Activated CD8-positive, alpha-beta T cell treated with anti-CD3 and anti-CD28 coated beads for 36 hours (primary cell): ENCODE measurements around the gene MAPK8IP1. TPM values are rescaled to one million over a fixed set of nuclear protein-coding genes. Genes with fewer than 3 reads are reported as not detected.

ENCODE experiments used
- ATAC-seq: fragments of 200-7000 bp; cut with Tn5 transposase; one replicate; pipeline ENCODE4 v1.10.0; 2021; ENCODE audit warnings: mild to moderate bottlenecking, moderate library complexity
- CTCF ChIA-PET: fragments of 350-600 bp; sonication (Branson Sonifier 250); formaldehyde crosslinking; loops from one replicate; lab custom pipeline; 2021; ENCODE audit warnings: antibody characterized with exemption; lab: Charles Lee
- POLR2A ChIA-PET: fragments of 350-600 bp; sonication (Branson Sonifier 250); formaldehyde crosslinking; loops from one replicate; lab custom pipeline; 2021; ENCODE audit warnings: antibody characterized with exemption; lab: Charles Lee
- DNase-seq: peaks from one replicate; pipeline ENCODE4 v3.0.0-alpha.2; 2020
- H3K27ac Mint-ChIP-seq: one replicate; pipeline ENCODE4 v1.8.0; 2021; ENCODE audit warnings: mild to moderate bottlenecking, mixed read lengths
- H3K27me3 Mint-ChIP-seq: one replicate; pipeline ENCODE4 v1.8.0; 2021; ENCODE audit warnings: mixed read lengths
- H3K36me3 Mint-ChIP-seq: one replicate; pipeline ENCODE4 v1.8.0; 2021; ENCODE audit warnings: low read depth, mixed read lengths
- H3K4me1 Mint-ChIP-seq: one replicate; pipeline ENCODE4 v1.8.0; 2021; ENCODE audit warnings: low read depth, mixed read lengths
- H3K4me3 Mint-ChIP-seq: one replicate; pipeline ENCODE4 v1.8.0; 2021; ENCODE audit warnings: mild to moderate bottlenecking, moderate library complexity, mixed read lengths
- H3K9me3 Mint-ChIP-seq: one replicate; pipeline ENCODE4 v1.8.0; 2021; ENCODE audit warnings: mixed read lengths
- intact Hi-C: fragments of 100-400 bp; cut with micrococcal nuclease; formaldehyde crosslinking; loops from one replicate; pipeline ENCODE4 v1.10.0; 2022
- total RNA-seq, 2 experiments: library from RNA; stranded (reverse); gene quantifications; one replicate each; pipeline ENCODE4 v1.2.3, GENCODE V29; 2021
- TF ChIP-seq, protein P1 (sequence below): fragments of 200-600 bp; IDR thresholded peaks from one replicate; pipeline ENCODE4 v1.8.0; 2022; ENCODE audit warnings: antibody characterized with exemption, mild to moderate bottlenecking

The MAPK8IP1 gene
- total RNA-seq, 2 experiments from 2014 or later, result 1.4 to 1.8 TPM

- Mint-ChIP-seq H3K4me3 (no peak overlapping the region), H3K4me1 (peaks cover 18% of the 10 kb centered on the region), H3K36me3 (peaks cover 2% of the 10 kb centered on the region), H3K27me3 (no peaks in the 10 kb centered on the region), H3K9me3 (no peaks in the 10 kb centered on the region), H3K27ac (no peak overlapping the region)
- DNase-seq (no peak), ATAC-seq (no peak)
- ChIA-PET POLR2A (interaction anchor here (0.7 kb wide), 1 partner anchor 50 kb away, joined by 3 read pairs; no protein-coding TSS in a partner anchor), CTCF (interaction anchor here (0.6 kb wide), 1 partner anchor 598 kb away, joined by 3 read pairs; no protein-coding TSS in a partner anchor)
- intact Hi-C loops, result no loop called here
- TF ChIP-seq, protein P1, sequence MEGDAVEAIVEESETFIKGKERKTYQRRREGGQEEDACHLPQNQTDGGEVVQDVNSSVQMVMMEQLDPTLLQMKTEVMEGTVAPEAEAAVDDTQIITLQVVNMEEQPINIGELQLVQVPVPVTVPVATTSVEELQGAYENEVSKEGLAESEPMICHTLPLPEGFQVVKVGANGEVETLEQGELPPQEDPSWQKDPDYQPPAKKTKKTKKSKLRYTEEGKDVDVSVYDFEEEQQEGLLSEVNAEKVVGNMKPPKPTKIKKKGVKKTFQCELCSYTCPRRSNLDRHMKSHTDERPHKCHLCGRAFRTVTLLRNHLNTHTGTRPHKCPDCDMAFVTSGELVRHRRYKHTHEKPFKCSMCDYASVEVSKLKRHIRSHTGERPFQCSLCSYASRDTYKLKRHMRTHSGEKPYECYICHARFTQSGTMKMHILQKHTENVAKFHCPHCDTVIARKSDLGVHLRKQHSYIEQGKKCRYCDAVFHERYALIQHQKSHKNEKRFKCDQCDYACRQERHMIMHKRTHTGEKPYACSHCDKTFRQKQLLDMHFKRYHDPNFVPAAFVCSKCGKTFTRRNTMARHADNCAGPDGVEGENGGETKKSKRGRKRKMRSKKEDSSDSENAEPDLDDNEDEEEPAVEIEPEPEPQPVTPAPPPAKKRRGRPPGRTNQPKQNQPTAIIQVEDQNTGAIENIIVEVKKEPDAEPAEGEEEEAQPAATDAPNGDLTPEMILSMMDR, result no peak
Measured at GRCh38 chr11:45933846-45934579, 48.6 kb downstream of the MAPK8IP1 start.

GRCh38 chr11:45934580-45935318 is 49.3 kb downstream of the MAPK8IP1 start:
- Mint-ChIP-seq H3K36me3 (peaks cover 2% of the 10 kb centered on the region), H3K4me1 (peaks cover 14% of the 10 kb centered on the region), H3K27me3 (no peaks in the 10 kb centered on the region), H3K4me3 (no peak overlapping the region), H3K27ac (no peak overlapping the region), H3K9me3 (no peaks in the 10 kb centered on the region)
- intact Hi-C loops, result no loop called here
- POLR2A ChIA-PET, result interaction anchor here (0.7 kb wide), 1 partner anchor 51 kb away, joined by 3 read pairs; no protein-coding TSS in a partner anchor
- ATAC-seq (no peak), DNase-seq (no peak)
- TF ChIP-seq, protein P1, result no peak
- CTCF ChIA-PET, result interaction anchor here (0.6 kb wide), 1 partner anchor 599 kb away, joined by 3 read pairs; no protein-coding TSS in a partner anchor

GRCh38 chr11:45935349-45936064 is 50.1 kb downstream of the MAPK8IP1 start:
- ATAC-seq, result no peak
- no peak overlapping the region for H3K27ac Mint-ChIP-seq
- TF ChIP-seq, protein P1, result no peak
- ChIA-PET POLR2A (interaction anchor here (1.1 kb wide), 1 partner anchor 18 kb away, joined by 4 read pairs; the partner anchor contains the start of gene PEX16), CTCF (interaction anchor here (2.1 kb wide), 1 partner anchor 30 kb away, joined by 14 read pairs; no protein-coding TSS in a partner anchor)
- H3K4me1 Mint-ChIP-seq, result peaks cover 7% of the 10 kb centered on the region
- H3K9me3 Mint-ChIP-seq, result no peaks in the 10 kb centered on the region
- H3K4me3 Mint-ChIP-seq, result no peak overlapping the region
- intact Hi-C loops, result no loop called here
- no peaks in the 10 kb centered on the region for H3K27me3 Mint-ChIP-seq
- DNase-seq, result no peak
- H3K36me3 Mint-ChIP-seq, result peaks cover 2% of the 10 kb centered on the region

DNA sequence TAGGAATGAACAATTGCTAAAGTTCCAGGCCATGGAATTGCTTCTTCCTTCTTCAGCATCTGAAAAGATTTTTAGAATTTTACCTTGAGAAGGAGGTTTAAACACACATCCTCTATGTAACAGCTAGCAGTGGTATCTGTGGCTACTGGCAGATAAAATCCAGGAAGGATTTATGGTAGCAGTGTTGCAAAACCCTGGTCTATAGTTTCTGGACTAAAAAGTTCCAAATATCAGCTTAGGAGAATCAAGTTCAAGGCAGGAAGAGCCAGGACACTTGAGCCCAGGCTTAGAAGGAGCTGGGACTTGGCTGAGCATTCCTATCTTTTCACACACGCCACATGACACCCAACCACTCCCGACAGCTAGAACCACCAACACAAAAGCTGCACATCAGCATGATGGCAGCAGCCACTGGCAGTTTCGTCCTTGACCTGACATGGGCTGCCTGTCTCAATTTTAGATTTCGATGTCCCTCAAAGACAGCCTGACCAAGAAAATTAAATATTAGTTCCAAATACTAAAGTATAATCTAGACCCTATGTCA is 51.1 kb downstream of the MAPK8IP1 start:
- H3K36me3 Mint-ChIP-seq, result peaks cover 2% of the 10 kb centered on the region
- POLR2A ChIA-PET, result interaction anchor here (1.1 kb wide), 1 partner anchor 19 kb away, joined by 4 read pairs; the partner anchor contains the start of gene PEX16

More for the DNA sequence above, 51.1 kb downstream of the MAPK8IP1 start:
- Mint-ChIP-seq H3K4me3 (no peak overlapping the region), H3K4me1 (no peaks in the 10 kb centered on the region), H3K9me3 (no peaks in the 10 kb centered on the region), H3K27ac (no peak overlapping the region), H3K27me3 (no peaks in the 10 kb centered on the region)
- CTCF ChIA-PET, result interaction anchor here (2.1 kb wide), 1 partner anchor 28 kb away, joined by 14 read pairs; no protein-coding TSS in a partner anchor
- ATAC-seq (no peak), DNase-seq (no peak)
- intact Hi-C loops, result no loop called here
- TF ChIP-seq, protein P1, result no peak
